ENCODE data around the gene HNMT. TPM values are rescaled to one million over a fixed set of nuclear protein-coding genes. Genes with fewer than 3 reads are reported as not detected.

The HNMT gene
- polyA plus RNA-seq, 1 donor from 2014 or later = not detected

DNA sequence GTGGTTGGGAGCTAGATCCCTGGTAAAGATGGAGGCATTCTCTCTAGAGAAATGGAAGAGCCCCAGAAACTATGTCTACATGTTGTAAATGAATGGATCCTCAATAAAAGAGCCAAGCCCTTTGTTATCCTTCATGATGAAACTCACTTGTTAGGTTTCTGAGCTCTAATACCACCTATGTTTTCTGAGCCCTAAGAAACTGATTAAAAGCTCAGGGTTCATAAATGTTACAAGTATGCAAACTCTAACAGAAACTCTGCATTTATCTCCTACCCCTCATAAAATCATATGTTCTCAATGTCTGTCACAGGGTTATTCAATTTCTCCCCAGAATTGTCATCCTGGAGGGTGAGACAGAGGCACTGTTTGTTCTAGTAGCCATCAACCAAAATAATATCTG is 18.0 kb upstream of the HNMT start:
- no peaks in the 10 kb centered on the region for H3K79me2 ChIP-seq (replicated peaks; ENCODE audit: insufficient read depth, low read length)
- no peaks in the 10 kb centered on the region for H3K36me3 ChIP-seq (ENCODE audit: insufficient read depth, low read length)
- H3K9ac ChIP-seq (ENCODE audit: low read length) = no peak overlapping the region
- no peaks in the 10 kb centered on the region for H3K9me2 ChIP-seq (ENCODE audit: insufficient read depth, low read length)
- no peak overlapping the region for H3K4me2 ChIP-seq (ENCODE audit: low read length)
- H3K27ac ChIP-seq (ENCODE audit: low read length) = no peak overlapping the region
- H3K27me3 ChIP-seq (ENCODE audit: insufficient read depth, low read depth, low read length) = no peaks in the 10 kb centered on the region
- no peak for TF ChIP-seq MXI1 (conservative IDR thresholded peaks at IDR 0.05; ENCODE audit: poor library complexity, severe bottlenecking)
- H4K20me1 ChIP-seq (ENCODE audit: insufficient read depth) = no peaks in the 10 kb centered on the region
- no peak overlapping the region for H3K4me3 ChIP-seq (ENCODE audit: low read length)
- H3K9me3 ChIP-seq (ENCODE audit: low read length) = no peaks in the 10 kb centered on the region
- H2AFZ ChIP-seq (ENCODE audit: low read depth, low read length) = no peak overlapping the region
- no peaks in the 10 kb centered on the region for H3F3A ChIP-seq (ENCODE audit: insufficient read depth, low read length, poor library complexity, severe bottlenecking)

GRCh38 chr2:137947032-137947727 is 17.1 kb upstream of the HNMT start:
- H3K9ac ChIP-seq (ENCODE audit: low read length) = no peak overlapping the region
- H3F3A ChIP-seq (ENCODE audit: insufficient read depth, low read length, poor library complexity, severe bottlenecking) = no peaks in the 10 kb centered on the region
- H3K79me2 ChIP-seq (replicated peaks; ENCODE audit: insufficient read depth, low read length) = no peaks in the 10 kb centered on the region
- no peak overlapping the region for H3K27ac ChIP-seq (ENCODE audit: low read length)
- no peaks in the 10 kb centered on the region for H3K9me2 ChIP-seq (ENCODE audit: insufficient read depth, low read length)
- H2AFZ ChIP-seq (ENCODE audit: low read depth, low read length) = no peak overlapping the region
- H3K9me3 ChIP-seq (ENCODE audit: low read length) = no peaks in the 10 kb centered on the region
- no peak overlapping the region for H3K4me3 ChIP-seq (ENCODE audit: low read length)
- H3K27me3 ChIP-seq (ENCODE audit: insufficient read depth, low read depth, low read length) = no peaks in the 10 kb centered on the region
- H3K4me2 ChIP-seq (ENCODE audit: low read length) = no peak overlapping the region
- no peaks in the 10 kb centered on the region for H3K36me3 ChIP-seq (ENCODE audit: insufficient read depth, low read length)
- TF ChIP-seq POLR2AphosphoS5 (IDR thresholded peaks at IDR 0.05) (no peak), TAF1 (IDR thresholded peaks at IDR 0.05; ENCODE audit: low read depth) (no peak), MXI1 (conservative IDR thresholded peaks at IDR 0.05; ENCODE audit: poor library complexity, severe bottlenecking) (no peak), SMC3 (conservative IDR thresholded peaks at IDR 0.05; ENCODE audit: poor library complexity) (no peak), RAD21 (conservative IDR thresholded peaks at IDR 0.05) (no peak), EZH2 (IDR thresholded peaks at IDR 0.05; ENCODE audit: borderline replicate concordance, insufficient read depth, low read length, poor library complexity, severe bottlenecking) (no peak), REST (IDR thresholded peaks at IDR 0.05; ENCODE audit: borderline replicate concordance) (no peak), EP300 (conservative IDR thresholded peaks at IDR 0.05; ENCODE audit: poor library complexity, severe bottlenecking) (no peak)
- TF ChIP-seq, protein P1, sequence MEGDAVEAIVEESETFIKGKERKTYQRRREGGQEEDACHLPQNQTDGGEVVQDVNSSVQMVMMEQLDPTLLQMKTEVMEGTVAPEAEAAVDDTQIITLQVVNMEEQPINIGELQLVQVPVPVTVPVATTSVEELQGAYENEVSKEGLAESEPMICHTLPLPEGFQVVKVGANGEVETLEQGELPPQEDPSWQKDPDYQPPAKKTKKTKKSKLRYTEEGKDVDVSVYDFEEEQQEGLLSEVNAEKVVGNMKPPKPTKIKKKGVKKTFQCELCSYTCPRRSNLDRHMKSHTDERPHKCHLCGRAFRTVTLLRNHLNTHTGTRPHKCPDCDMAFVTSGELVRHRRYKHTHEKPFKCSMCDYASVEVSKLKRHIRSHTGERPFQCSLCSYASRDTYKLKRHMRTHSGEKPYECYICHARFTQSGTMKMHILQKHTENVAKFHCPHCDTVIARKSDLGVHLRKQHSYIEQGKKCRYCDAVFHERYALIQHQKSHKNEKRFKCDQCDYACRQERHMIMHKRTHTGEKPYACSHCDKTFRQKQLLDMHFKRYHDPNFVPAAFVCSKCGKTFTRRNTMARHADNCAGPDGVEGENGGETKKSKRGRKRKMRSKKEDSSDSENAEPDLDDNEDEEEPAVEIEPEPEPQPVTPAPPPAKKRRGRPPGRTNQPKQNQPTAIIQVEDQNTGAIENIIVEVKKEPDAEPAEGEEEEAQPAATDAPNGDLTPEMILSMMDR (IDR thresholded peaks at IDR 0.05; ENCODE audit: poor library complexity, severe bottlenecking) = no peak
- H4K20me1 ChIP-seq (ENCODE audit: insufficient read depth) = no peaks in the 10 kb centered on the region
